SH-SY5Y (cell line): Measurements from ENCODE around the gene NR2C2AP.

Experiments
- GATA2 ChIP-seq: IDR thresholded peaks from 2 replicates; pipeline ENCODE4 v1.6.1; 2011; ENCODE audit warnings: mild to moderate bottlenecking, low read depth, low read length
- GATA3 ChIP-seq: IDR thresholded peaks from 2 replicates; pipeline ENCODE4 v1.6.1; 2011; ENCODE audit warnings: low read depth, mild to moderate bottlenecking, low read length, moderate library complexity

DNA sequence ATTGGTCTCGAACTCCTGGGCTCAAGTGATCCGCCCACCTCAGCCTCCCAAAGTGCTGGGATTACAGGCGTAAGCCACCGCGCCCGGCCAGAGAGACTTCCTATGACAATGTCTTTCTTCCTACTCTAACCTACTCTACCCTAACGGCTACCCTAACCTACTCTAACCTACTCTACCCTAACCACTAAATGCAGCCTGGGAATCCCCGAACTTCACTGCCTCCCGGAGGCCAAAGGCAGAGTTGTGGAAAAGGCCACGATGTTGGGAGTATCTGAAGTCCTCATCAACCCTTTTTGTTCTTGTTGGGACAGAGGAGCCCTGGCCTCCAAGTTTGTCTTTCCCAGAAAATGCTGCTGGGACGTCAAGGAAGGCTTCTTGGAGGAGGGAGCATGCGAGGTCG, 967 bp upstream of the NR2C2AP start:
- TF ChIP-seq GATA2 = no peak
- TF ChIP-seq GATA3 = no peak
